ACC112 (cell line): ENCODE results near the gene TAGLN.

Experiments used
- H2AFZ ChIP-seq: fragments of 200-600 bp; sonication (generic); one replicate; pipeline ENCODE4 v1.6.0; 2017; ENCODE audit warnings: antibody characterized with exemption, low read length; ENCODE audit not compliant: unreplicated experiment
- H3K27ac ChIP-seq: fragments of 200-600 bp; sonication (generic); 2 replicates; pipeline ENCODE4 v1.5.1; 2014; ENCODE audit warnings: low read depth, mild to moderate bottlenecking, antibody characterized with exemption, low read length, moderate library complexity
- H3K27me3 ChIP-seq: fragments of 200-600 bp; sonication (generic); 2 replicates; pipeline ENCODE4 v1.6.1; 2014; ENCODE audit warnings: mild to moderate bottlenecking, antibody characterized with exemption, low read length, moderate library complexity, mixed read lengths; ENCODE audit not compliant: insufficient read depth
- H3K36me3 ChIP-seq: fragments of 200-600 bp; sonication (generic); 2 replicates; pipeline ENCODE4 v1.6.1; 2016; ENCODE audit warnings: mild to moderate bottlenecking, antibody characterized with exemption, low read length, moderate library complexity, mixed read lengths; ENCODE audit not compliant: insufficient read depth
- H3K4me1 ChIP-seq: fragments of 200-600 bp; sonication (generic); one replicate; pipeline ENCODE4 v1.6.1; 2016; ENCODE audit warnings: low read length, mixed read lengths; ENCODE audit not compliant: insufficient read depth, unreplicated experiment, control insufficient read depth
- H3K4me3 ChIP-seq: fragments of 200-600 bp; sonication (generic); 2 replicates; pipeline ENCODE4 v1.5.1; 2014; ENCODE audit warnings: mild to moderate bottlenecking, low read depth, low read length
- H3K79me2 ChIP-seq: fragments of 200-600 bp; sonication (generic); one replicate; pipeline ENCODE4 v1.6.0; 2016; ENCODE audit warnings: low read length; ENCODE audit not compliant: control insufficient read depth, unreplicated experiment, insufficient read depth

TAGLN gene

DNA sequence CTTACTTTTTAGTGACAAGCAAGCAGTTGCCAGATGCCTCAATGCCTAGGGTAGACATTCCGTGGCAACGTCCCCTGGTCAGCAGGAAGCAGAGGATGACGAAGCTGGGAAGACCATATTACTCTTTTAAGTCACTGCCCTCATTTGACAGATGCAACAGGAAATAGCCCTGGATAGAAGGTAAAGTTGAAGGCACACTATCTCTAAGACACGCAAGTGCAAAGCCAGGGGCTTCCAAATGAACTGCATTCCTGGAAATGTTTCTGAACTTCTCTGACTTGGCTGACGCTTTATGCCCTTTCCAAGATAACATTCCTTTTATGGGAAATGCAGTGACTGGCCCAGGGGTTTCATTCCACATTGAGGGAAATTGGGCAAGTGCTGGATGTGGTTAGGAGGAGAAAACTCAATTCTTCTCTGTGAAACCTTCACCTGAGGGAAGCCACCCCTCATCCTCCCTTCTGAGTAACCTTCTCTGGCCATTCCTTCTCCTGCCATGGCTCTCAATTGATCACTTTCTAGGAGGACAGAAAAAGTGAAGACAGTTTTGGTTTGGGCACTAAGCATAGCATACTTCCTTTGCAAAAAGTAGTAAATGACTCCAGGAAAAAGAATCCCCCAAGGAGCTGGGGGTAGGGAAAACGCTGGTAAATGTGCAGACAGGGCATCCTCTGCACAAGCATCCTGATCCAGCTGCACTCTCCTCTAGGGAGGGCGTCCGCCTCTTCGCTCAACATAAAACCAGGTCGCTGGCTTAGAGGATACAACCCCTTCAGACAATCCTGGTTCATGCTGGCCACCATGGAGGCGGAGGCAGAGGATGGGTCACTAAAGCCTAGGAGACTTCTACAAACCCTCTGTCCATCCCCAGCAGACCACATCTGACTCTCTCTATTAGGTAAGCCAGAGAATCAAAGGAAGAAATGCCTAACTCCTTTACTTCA, 18.2 kb downstream of the TAGLN start:
- Histone ChIP-seq H3K79me2 (no peaks in the 10 kb centered on the region), H3K27me3 (no peaks in the 10 kb centered on the region), H3K36me3 (peaks cover 25% of the 10 kb centered on the region), H3K4me3 (peak overlapping the region; percentile 36; the same call in 1 of the 2 replicates), H3K4me1 (peaks cover 59% of the 10 kb centered on the region), H3K27ac (peak overlapping the region; percentile 87), H2AFZ (no peak overlapping the region)

DNA sequence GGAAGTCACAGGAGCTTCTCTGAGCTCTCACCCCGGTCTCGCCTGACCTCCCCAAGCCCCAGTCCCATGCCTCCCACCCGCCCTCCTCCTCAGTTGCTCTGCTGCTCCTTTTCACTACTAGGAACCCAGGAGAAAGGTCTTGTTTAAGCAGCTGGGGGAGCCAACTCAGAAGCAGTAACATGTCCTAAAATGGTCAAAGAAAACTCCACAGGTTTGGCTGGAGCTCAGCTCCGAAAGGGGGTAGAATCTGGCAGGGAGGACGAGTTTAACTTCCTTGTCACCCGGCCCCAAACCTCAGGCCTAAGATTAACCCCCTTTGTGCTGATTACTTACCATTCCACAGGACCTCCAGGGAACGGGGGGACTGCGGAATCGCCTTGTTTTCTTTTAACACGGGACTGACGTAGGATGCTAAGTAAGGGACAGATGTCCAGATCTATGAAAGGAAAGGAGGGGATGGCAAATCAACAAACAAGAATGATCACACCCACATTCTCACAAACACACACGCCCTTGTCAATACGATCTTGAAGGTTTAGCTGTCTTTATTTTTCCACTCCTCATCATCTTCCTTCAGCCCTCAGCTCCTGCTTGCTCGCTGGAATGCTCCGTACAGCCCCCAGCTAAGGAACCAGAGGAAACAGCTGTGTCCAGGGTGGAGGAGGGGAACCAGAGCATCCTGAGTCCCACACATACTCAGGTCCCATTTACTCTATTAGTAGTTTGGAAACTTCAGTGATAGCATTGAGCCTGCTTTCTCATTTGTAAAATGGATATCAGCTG, 19.2 kb downstream of the TAGLN start:
- H3K4me3 ChIP-seq, result no peak overlapping the region
- peaks cover 27% of the 10 kb centered on the region for H3K36me3 ChIP-seq
- H3K79me2 ChIP-seq, result no peaks in the 10 kb centered on the region
- peak overlapping the region; percentile 87 for H3K27ac ChIP-seq
- H2AFZ ChIP-seq, result no peak overlapping the region
- no peaks in the 10 kb centered on the region for H3K27me3 ChIP-seq
- peaks cover 60% of the 10 kb centered on the region for H3K4me1 ChIP-seq

DNA sequence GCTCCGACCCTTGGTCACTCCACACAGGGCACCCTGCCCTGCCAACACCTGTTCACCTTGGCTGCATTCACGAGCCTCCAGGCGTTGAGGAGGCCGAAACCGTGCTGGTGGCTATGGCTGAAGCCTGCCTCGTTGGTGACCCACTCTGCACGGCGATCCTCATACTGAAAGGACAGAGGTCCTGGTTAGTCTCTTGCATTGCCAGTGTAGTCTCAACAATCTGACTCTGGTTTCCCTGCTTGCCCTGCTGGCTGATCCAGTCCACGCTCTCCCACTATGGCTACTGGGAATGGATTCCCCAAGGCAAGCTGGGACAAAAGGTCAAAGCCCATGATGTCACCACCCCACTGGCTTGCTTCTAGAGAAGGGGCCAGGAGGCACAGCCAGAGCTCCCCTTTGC, 19.8 kb downstream of the TAGLN start:
- no peaks in the 10 kb centered on the region for H3K79me2 ChIP-seq
- H3K36me3 ChIP-seq, result peaks cover 30% of the 10 kb centered on the region
- no peak overlapping the region for H2AFZ ChIP-seq
- no peaks in the 10 kb centered on the region for H3K27me3 ChIP-seq
- peak overlapping the region; percentile 87 for H3K27ac ChIP-seq
- peaks cover 60% of the 10 kb centered on the region for H3K4me1 ChIP-seq
- H3K4me3 ChIP-seq, result no peak overlapping the region

DNA sequence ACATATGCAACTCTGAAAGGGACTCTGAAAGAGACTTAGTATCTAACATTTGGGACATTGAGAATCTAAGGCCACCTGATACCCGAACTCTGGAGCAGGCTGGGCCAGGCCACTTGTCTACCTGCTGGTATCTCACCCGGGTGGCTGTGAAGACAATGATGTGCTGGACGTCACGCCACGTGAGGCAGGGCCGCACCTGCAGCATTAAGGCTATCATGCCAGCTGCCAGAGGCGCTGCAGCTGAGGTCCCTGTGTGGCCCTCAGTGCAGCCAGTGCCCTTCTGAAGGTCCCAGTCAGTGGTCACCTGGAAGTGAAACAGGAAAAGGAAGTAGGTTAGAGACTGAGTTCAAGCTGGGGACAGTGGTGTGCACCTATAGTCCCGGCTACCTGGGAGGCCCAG, 20.3 kb downstream of the TAGLN start:
- H3K4me3 ChIP-seq, result no peak overlapping the region
- no peak overlapping the region for H2AFZ ChIP-seq
- H3K79me2 ChIP-seq, result no peaks in the 10 kb centered on the region
- H3K27me3 ChIP-seq, result no peaks in the 10 kb centered on the region
- H3K4me1 ChIP-seq, result peaks cover 60% of the 10 kb centered on the region
- peaks cover 28% of the 10 kb centered on the region for H3K36me3 ChIP-seq
- H3K27ac ChIP-seq, result no peak overlapping the region

DNA sequence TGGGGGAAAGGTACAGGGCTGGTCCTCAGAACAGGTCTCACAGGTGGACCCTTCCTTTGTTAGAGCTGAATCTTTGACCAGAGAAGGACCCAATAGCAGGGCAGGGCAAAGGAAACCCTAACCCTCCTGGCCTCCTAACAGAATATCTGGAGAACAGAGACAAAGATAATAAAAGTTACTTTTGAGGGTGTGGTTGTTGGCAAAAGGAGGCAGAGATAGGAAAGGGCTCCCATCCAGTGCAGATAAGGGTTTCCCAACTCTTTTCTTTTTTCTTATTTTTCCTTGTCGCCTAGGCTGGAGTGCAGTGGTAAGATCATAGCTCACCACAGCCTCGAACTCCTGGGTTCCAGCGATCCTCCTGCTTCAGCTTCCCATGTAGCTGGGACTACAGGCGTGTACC, 20.8 kb downstream of the TAGLN start:
- Histone ChIP-seq H3K4me1 (peaks cover 57% of the 10 kb centered on the region), H2AFZ (no peak overlapping the region), H3K79me2 (no peaks in the 10 kb centered on the region), H3K36me3 (peaks cover 25% of the 10 kb centered on the region), H3K27ac (no peak overlapping the region), H3K27me3 (no peaks in the 10 kb centered on the region), H3K4me3 (no peak overlapping the region)

DNA sequence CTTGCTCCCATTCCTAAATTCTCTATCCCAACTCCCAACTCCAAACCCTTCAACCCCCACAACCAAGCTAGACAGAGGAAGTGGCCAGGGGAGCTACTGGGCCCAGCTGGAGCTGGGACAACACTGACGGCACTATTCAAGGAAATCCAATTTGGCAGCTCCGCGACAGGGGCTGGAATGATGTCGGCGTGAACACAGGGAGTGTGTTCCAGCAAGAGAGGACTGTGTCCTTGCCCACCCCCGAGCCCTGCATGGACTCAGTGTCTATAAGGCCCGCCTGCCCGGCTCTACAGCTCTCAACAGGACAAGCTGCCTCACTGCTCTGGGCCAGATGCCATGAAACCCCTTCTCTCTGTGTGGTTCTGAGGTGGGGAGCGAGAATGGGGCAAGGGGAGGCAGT, 21.4 kb downstream of the TAGLN start:
- peaks cover 57% of the 10 kb centered on the region for H3K4me1 ChIP-seq
- peak overlapping the region; percentile 92 for H3K27ac ChIP-seq
- H3K36me3 ChIP-seq, result peaks cover 25% of the 10 kb centered on the region

DNA sequence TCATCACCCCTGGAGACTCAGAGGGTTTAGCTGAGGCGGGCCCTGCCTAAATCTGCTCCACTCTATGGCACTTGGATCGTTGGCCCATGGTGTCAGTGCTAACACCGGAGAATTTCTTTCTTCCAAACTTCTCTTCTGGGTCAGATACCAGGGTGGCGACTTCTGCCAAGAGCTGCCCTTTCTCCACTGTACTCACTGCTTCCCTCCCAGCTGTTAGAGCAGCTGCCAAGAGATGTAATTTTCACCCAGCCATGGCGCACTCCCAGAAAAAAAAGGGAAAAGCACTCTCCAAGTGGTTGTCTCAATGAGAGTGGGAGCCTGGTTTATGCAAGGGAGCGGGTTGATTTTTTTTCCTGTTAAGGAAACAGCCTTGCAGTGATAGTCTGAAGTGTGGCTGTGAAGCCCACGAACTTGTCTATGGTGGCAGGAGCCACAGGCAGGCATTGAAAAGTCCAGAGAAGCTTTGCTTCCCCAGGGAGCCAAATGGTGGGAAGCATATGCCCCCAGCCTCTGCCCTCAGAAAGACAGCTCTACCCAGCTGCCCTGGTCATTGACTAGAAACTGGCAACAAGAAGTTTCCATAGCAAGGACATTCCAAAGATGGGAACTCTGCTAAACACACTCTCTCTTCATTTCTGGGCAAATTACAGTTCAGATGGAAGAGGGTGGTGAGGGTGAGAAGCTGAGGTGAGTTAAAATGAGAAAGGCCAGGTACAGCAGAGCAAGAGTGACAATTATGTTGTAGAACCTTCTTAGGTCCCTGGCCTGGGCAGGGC, 22.0 kb downstream of the TAGLN start:
- peak overlapping the region; percentile 29; the same call in 1 of the 2 replicates for H3K4me3 ChIP-seq
- H3K79me2 ChIP-seq, result no peaks in the 10 kb centered on the region
- H3K4me1 ChIP-seq, result peaks cover 57% of the 10 kb centered on the region
- peaks cover 25% of the 10 kb centered on the region for H3K36me3 ChIP-seq
- peak overlapping the region; percentile 92 for H3K27ac ChIP-seq
- H3K27me3 ChIP-seq, result no peaks in the 10 kb centered on the region
- H2AFZ ChIP-seq, result peak overlapping the region; percentile 15

More for the DNA sequence above, 21.4 kb downstream of the TAGLN start:
- Histone ChIP-seq H3K79me2 (no peaks in the 10 kb centered on the region), H3K4me3 (no peak overlapping the region), H2AFZ (no peak overlapping the region), H3K27me3 (no peaks in the 10 kb centered on the region)

DNA sequence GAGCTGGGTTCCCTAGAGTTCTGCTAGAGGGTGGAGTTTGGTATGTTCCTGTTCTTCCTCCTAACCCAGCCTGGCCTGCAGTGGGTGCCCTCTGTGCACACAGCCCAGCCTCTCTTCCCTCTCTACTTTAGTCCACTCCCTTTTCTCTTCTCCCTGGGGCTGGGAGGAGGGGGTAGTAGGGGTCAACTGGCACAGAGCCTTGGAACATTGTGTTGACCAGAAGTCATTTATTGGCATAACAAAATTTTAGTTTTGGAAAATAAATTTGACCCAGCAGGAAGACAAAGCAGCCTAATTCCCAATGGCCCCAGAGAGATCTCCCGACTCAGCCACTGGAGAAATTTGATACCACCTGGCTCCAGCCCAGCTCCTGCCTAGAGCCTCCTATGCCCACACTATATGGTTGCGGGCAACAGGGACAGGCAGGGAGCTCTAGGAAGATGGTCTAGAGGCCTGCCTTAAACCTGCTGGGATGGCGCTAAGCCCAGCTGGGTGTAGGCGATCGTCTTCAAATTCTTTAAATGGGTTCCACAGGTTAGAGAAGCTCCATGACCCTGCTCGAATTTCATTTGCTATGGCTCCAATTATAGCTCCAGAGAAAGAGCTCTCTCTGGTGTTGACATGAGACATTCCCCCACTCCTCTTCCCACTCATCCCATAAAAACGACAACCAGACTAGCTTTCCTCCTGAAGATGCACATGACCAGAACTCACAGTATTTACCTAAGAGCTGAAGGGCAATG, 22.8 kb downstream of the TAGLN start:
- Histone ChIP-seq H3K79me2 (no peaks in the 10 kb centered on the region), H3K4me3 (peak overlapping the region; percentile 29; the same call in 1 of the 2 replicates), H3K36me3 (peaks cover 25% of the 10 kb centered on the region), H3K4me1 (peaks cover 52% of the 10 kb centered on the region), H3K27me3 (no peaks in the 10 kb centered on the region), H2AFZ (peak overlapping the region; percentile 15), H3K27ac (peak overlapping the region; percentile 92)

DNA sequence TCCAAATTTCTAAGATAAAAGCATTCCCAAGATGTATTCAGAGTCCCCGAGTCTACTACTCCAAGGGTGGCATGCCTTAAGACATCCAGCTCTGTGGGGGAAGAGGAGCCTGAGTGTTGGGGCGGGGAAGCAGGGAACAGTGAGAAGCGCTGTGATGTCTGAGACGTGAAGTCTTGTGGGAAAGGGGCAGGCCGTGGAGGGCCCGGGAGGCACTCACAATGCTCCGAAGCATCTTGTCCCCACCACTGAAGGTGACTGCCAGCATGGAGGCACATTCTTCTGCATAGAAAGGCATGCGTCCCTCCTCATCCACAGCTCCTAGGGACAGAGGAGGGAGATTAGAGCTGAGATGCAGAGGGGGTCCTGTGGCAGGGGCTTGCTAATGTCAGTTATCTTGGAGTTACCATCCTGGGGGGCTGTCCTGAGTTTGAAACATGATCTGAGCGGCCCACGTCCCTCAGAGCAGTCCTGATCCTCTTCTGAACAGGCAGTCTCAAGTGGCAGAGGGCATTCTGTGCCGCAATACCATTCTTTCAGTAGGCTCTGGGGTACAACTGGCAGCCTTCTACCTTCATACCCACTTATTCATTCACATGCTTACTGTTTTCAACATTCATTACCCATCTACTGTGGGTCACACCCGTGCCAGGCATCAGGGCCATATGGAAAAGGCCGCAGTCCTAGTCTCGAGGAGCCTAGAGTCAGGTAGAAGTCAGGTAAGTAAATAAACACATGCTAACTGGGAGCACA, 24.0 kb downstream of the TAGLN start:
- Histone ChIP-seq H3K27ac (peak overlapping the region; percentile 92), H2AFZ (no peak overlapping the region), H3K36me3 (peaks cover 25% of the 10 kb centered on the region), H3K27me3 (no peaks in the 10 kb centered on the region), H3K4me1 (peaks cover 40% of the 10 kb centered on the region), H3K79me2 (no peaks in the 10 kb centered on the region), H3K4me3 (no peak overlapping the region)
